Muscle layer of colon (tissue), 2 donors: Measurements from ENCODE around the gene TMC1.

Experiments used
- H3K27ac ChIP-seq: one replicate; pipeline ENCODE4 v1.7.0; 2013; ENCODE audit warnings: low read depth, mild to moderate bottlenecking, low read length, moderate library complexity
- H3K27me3 ChIP-seq, 2 donors: one replicate each; pipeline ENCODE4 v1.7.0; 2013; ENCODE audit warnings: low read length in 2 of 2, mild to moderate bottlenecking in 2 of 2; ENCODE audit not compliant: insufficient read depth in 2 of 2, control insufficient read depth in 1 of 2
- H3K36me3 ChIP-seq: one replicate; pipeline ENCODE4 v1.7.0; 2013; ENCODE audit warnings: mild to moderate bottlenecking, low read length; ENCODE audit not compliant: insufficient read depth
- H3K4me1 ChIP-seq: one replicate; pipeline ENCODE4 v1.7.0; 2013; ENCODE audit warnings: mild to moderate bottlenecking, low read length; ENCODE audit not compliant: insufficient read depth
- H3K4me3 ChIP-seq, 2 donors: one replicate each; pipeline ENCODE4 v1.7.0; 2013; ENCODE audit warnings: low read length in 2 of 2, low read depth in 1 of 2, mild to moderate bottlenecking in 1 of 2, moderate library complexity in 1 of 2
- H3K9ac ChIP-seq: one replicate; pipeline ENCODE4 v1.7.0; 2013; ENCODE audit warnings: low read length
- H3K9me3 ChIP-seq: one replicate; pipeline ENCODE4 v1.7.0; 2013; ENCODE audit warnings: mild to moderate bottlenecking, low read length
- donor health status: abdominal sarcoma.
- donor health status: Adenocarcinoma of cecum.

Gene TMC1

DNA sequence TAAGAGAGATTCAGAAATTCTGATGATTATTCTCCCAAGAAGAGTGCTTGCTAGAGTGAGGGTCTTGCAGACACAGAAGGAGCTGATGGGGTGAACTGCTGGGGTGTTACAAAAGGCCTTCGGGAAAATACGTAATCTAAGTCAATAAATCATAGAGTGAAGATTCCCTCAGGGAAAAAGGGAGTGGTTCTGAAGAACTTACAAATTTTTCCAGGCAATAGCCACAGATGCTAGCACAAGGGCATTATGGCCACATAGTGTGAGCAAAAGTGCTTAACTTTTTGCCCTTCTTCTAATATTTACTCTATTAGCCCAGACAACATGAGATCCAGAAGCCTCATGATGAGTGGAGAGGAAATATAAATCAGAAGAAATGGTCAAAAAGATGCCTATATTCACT lies 137.3 kb downstream of the TMC1 start:
- H3K36me3 ChIP-seq, result no peaks in the 10 kb centered on the region
- no peak overlapping the region for H3K27ac ChIP-seq
- no peaks in the 10 kb centered on the region for H3K9me3 ChIP-seq
- H3K9ac ChIP-seq, result no peak overlapping the region
- H3K4me3 ChIP-seq, result no peak overlapping the region
- H3K4me1 ChIP-seq, result no peaks in the 10 kb centered on the region
- no peaks in the 10 kb centered on the region for H3K27me3 ChIP-seq

GRCh38 chr9:72661401-72662135 lies 140.2 kb downstream of the TMC1 start:
- H3K4me3 ChIP-seq, result no peak overlapping the region
- no peaks in the 10 kb centered on the region for H3K4me1 ChIP-seq
- no peaks in the 10 kb centered on the region for H3K9me3 ChIP-seq
- no peak overlapping the region for H3K9ac ChIP-seq
- no peaks in the 10 kb centered on the region for H3K36me3 ChIP-seq
- no peaks in the 10 kb centered on the region for H3K27me3 ChIP-seq
- H3K27ac ChIP-seq, result no peak overlapping the region

DNA sequence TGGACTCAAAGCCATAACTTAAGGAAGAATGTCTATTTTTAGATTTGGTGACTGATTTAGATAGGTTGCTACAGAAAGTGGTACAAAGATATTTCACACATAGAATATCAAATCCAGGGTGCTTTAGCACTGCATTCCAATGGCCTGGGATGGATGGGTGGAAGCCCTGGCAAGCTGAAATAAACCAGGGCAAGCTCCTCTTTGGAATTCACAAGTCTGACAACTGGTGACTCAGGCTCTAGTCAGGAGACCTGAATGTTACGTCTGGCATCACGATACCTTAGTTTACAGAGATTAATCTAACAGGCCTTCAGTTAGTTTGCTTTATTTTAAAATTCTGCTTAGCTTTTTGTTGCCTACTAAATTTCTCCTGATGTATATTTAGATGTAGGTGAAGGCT lies 144.0 kb downstream of the TMC1 start:
- Histone ChIP-seq H3K9me3 (no peaks in the 10 kb centered on the region), H3K4me3 (no peak overlapping the region), H3K27me3 (no peaks in the 10 kb centered on the region), H3K9ac (no peak overlapping the region), H3K27ac (no peak overlapping the region), H3K36me3 (no peaks in the 10 kb centered on the region), H3K4me1 (no peaks in the 10 kb centered on the region)

GRCh38 chr9:72667181-72667580 lies 145.8 kb downstream of the TMC1 start:
- no peak overlapping the region for H3K4me3 ChIP-seq
- no peaks in the 10 kb centered on the region for H3K36me3 ChIP-seq
- no peaks in the 10 kb centered on the region for H3K4me1 ChIP-seq
- no peak overlapping the region for H3K27ac ChIP-seq
- H3K27me3 ChIP-seq, result no peaks in the 10 kb centered on the region
- no peaks in the 10 kb centered on the region for H3K9me3 ChIP-seq
- H3K9ac ChIP-seq, result no peak overlapping the region

GRCh38 chr9:72674961-72675360 lies 153.6 kb downstream of the TMC1 start:
- no peak overlapping the region for H3K4me3 ChIP-seq
- H3K9ac ChIP-seq, result no peak overlapping the region
- no peaks in the 10 kb centered on the region for H3K4me1 ChIP-seq
- H3K36me3 ChIP-seq, result no peaks in the 10 kb centered on the region
- no peaks in the 10 kb centered on the region for H3K27me3 ChIP-seq
- no peaks in the 10 kb centered on the region for H3K9me3 ChIP-seq
- no peak overlapping the region for H3K27ac ChIP-seq

- Histone ChIP-seq H3K4me1 (no peaks in the 10 kb centered on the region), H3K27ac (no peak overlapping the region), H3K9ac (no peak overlapping the region), H3K36me3 (no peaks in the 10 kb centered on the region), H3K9me3 (no peaks in the 10 kb centered on the region), H3K4me3 (no peak overlapping the region), H3K27me3 (no peaks in the 10 kb centered on the region)
These were observed 154.2 kb downstream of the TMC1 start for GRCh38 chr9:72675586-72675985.

- H3K4me1 ChIP-seq, result no peaks in the 10 kb centered on the region
- no peak overlapping the region for H3K4me3 ChIP-seq
- H3K9ac ChIP-seq, result no peak overlapping the region
- no peaks in the 10 kb centered on the region for H3K9me3 ChIP-seq
- H3K36me3 ChIP-seq, result no peaks in the 10 kb centered on the region
- no peak overlapping the region for H3K27ac ChIP-seq
- no peaks in the 10 kb centered on the region for H3K27me3 ChIP-seq
These were observed 159.3 kb downstream of the TMC1 start for GRCh38 chr9:72680593-72681282.

DNA sequence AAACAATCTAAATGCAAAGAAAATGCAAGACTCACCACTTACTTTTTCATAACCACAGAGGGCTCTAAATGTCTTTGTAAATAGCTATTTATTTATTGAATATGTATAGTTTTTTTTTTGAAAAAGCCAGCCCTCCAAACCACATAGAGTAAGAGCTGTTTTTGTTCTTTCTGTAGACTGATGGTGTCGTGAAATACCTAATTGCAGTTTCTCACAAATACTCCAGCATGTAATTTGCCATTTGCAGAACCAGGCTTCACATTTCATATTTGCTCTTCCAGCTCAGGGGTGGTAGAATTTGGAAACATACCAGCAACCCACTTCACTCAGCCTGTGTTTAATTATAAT lies 159.8 kb downstream of the TMC1 start:
- no peak overlapping the region for H3K27ac ChIP-seq
- no peak overlapping the region for H3K9ac ChIP-seq
- no peak overlapping the region for H3K4me3 ChIP-seq
- H3K27me3 ChIP-seq, result no peaks in the 10 kb centered on the region
- H3K4me1 ChIP-seq, result no peaks in the 10 kb centered on the region
- H3K36me3 ChIP-seq, result no peaks in the 10 kb centered on the region
- H3K9me3 ChIP-seq, result no peaks in the 10 kb centered on the region

- Histone ChIP-seq H3K27me3 (no peaks in the 10 kb centered on the region), H3K9ac (no peak overlapping the region), H3K27ac (no peak overlapping the region), H3K4me3 (no peak overlapping the region), H3K9me3 (no peaks in the 10 kb centered on the region), H3K4me1 (no peaks in the 10 kb centered on the region), H3K36me3 (no peaks in the 10 kb centered on the region)
These were observed 163.2 kb downstream of the TMC1 start for GRCh38 chr9:72684615-72685014.

- Histone ChIP-seq H3K9me3 (no peaks in the 10 kb centered on the region), H3K4me3 (no peak overlapping the region)
These were observed 164.5 kb downstream of the TMC1 start for GRCh38 chr9:72685911-72686310.

GRCh38 chr9:72687331-72687730 lies 165.9 kb downstream of the TMC1 start:
- no peaks in the 10 kb centered on the region for H3K27me3 ChIP-seq
- no peaks in the 10 kb centered on the region for H3K9me3 ChIP-seq
- no peak overlapping the region for H3K4me3 ChIP-seq
- no peak overlapping the region for H3K9ac ChIP-seq
- H3K4me1 ChIP-seq, result no peaks in the 10 kb centered on the region
- H3K27ac ChIP-seq, result no peak overlapping the region
- H3K36me3 ChIP-seq, result no peaks in the 10 kb centered on the region

More at GRCh38 chr9:72685911-72686310, 164.5 kb downstream of the TMC1 start:
- H3K27ac ChIP-seq, result no peak overlapping the region
- H3K4me1 ChIP-seq, result no peaks in the 10 kb centered on the region
- no peaks in the 10 kb centered on the region for H3K36me3 ChIP-seq
- no peaks in the 10 kb centered on the region for H3K27me3 ChIP-seq
- H3K9ac ChIP-seq, result no peak overlapping the region

DNA sequence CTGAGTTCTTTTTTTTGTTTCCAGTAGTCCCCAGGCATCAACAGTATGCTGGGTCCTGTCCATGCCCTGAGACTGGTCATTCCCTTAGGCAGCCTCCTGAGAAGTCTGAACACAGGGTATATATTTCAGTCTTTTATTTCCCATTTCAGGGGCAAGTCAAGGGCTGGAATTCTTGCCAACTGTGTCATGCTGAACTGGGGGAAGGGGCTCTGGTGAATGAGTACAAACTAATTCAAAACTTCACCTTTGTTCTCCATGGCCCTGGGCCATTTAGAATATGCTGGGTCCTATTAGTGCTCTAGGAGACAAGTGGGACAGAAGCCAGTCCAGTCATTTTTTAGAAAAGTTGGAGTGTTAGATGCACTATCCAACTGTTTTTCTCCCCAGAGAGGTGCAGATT lies 170.3 kb downstream of the TMC1 start:
- Histone ChIP-seq H3K9me3 (no peaks in the 10 kb centered on the region), H3K36me3 (no peaks in the 10 kb centered on the region), H3K9ac (no peak overlapping the region), H3K27me3 (no peaks in the 10 kb centered on the region), H3K4me1 (no peaks in the 10 kb centered on the region), H3K4me3 (no peak overlapping the region), H3K27ac (no peak overlapping the region)
